ENCODE data around the gene LRRN4. TPM values are rescaled to one million over a fixed set of nuclear protein-coding genes. Genes with fewer than 3 reads are reported as not detected.

Gene LRRN4
- total and polyA plus RNA-seq, 2 of the 8 experiments (the other 6 are each of a cell fraction or from before 2014, with no cell fraction given), result 0.21 to 0.89 TPM

GRCh38 chr20:6029538-6029937 lies 24.3 kb downstream of the LRRN4 start:
- Histone ChIP-seq H3K4me3 (ENCODE audit: extremely low read depth in 1 of 4, insufficient read depth in 2 of 4, low read depth in 3 of 4, low read length in 4 of 4) (no peak overlapping the region), H3K4ac (replicated peaks; ENCODE audit: insufficient read length, low read depth, low read length) (no peak overlapping the region), H2BK20ac (ENCODE audit: low read length) (no peak overlapping the region), H3K36me3 (ENCODE audit: control insufficient read depth in 2 of 4, insufficient read depth in 4 of 4, low read length in 3 of 4) (peaks cover 3 to 24% (median 12%) of the 10 kb centered on the region in 4 experiments; a peak in 7 of 8 replicates), H3K9ac (replicated peaks in 1 of 4; ENCODE audit: extremely low read depth in 1 of 4, low read depth in 3 of 4, low read length in 3 of 4) (no peak overlapping the region), H3K4me2 (ENCODE audit: insufficient read depth in 1 of 2, low read depth in 2 of 2, low read length in 2 of 2) (no peak overlapping the region), H3K23me2 (ENCODE audit: low read depth, low read length) (no peaks in the 10 kb centered on the region), H3K23ac (ENCODE audit: insufficient read length) (no peak overlapping the region), H3K79me1 (ENCODE audit: low read depth, low read length) (no peaks in the 10 kb centered on the region), H3K4me1 (replicated peaks in 1 of 4; ENCODE audit: control insufficient read depth in 3 of 4, insufficient read depth in 4 of 4, low read length in 3 of 4) (no peaks in the 10 kb centered on the region), H4K5ac (ENCODE audit: insufficient read length, low read depth, low read length) (no peak overlapping the region), H3K18ac (ENCODE audit: extremely low read depth, low read length) (no peak overlapping the region), H2BK12ac (ENCODE audit: low read depth, low read length) (no peak overlapping the region), H2BK5ac (ENCODE audit: low read depth, low read length) (no peak overlapping the region), H2AK5ac (ENCODE audit: low read depth, low read length) (no peak overlapping the region), H3K9me3 (ENCODE audit: insufficient read depth in 2 of 2, low read depth in 1 of 2, low read length in 1 of 2) (peaks cover 0 to 6% of the 10 kb centered on the region in 2 experiments; a peak in 1 of 4 replicates), H4K91ac (replicated peaks; ENCODE audit: insufficient read length, low read length) (no peak overlapping the region), H2BK15ac (ENCODE audit: low read length) (no peak overlapping the region), H3K27ac (ENCODE audit: low read depth, low read length) (no peak overlapping the region), H3K14ac (ENCODE audit: insufficient read length) (no peak overlapping the region), H3K79me2 (ENCODE audit: control insufficient read depth in 1 of 2, insufficient read depth in 2 of 2, low read length in 2 of 2) (no peaks in the 10 kb centered on the region; a peak in 1 of 4 replicates), H4K20me1 (replicated peaks in 1 of 2; ENCODE audit: control insufficient read depth in 1 of 2, insufficient read depth in 2 of 2, low read length in 2 of 2) (peaks cover 0 to 4% of the 10 kb centered on the region in 2 experiments), H4K8ac (ENCODE audit: extremely low read depth, insufficient read depth, low read length) (no peak overlapping the region), H3K27me3 (replicated peaks in 1 of 4; ENCODE audit: control insufficient read depth in 3 of 4, extremely low read depth in 1 of 4, insufficient read depth in 3 of 4, low read length in 3 of 4) (no peaks in the 10 kb centered on the region), H2BK120ac (replicated peaks; ENCODE audit: low read depth, low read length) (no peak overlapping the region), H3K56ac (replicated peaks; ENCODE audit: insufficient read length, low read depth, low read length) (no peak overlapping the region), H2AFZ (ENCODE audit: low read length) (no peak overlapping the region)
- DNase-seq (ENCODE audit: low read depth in 1 of 2, low spot score in 2 of 2) (no peak), FAIRE-seq (no peak)
- 95% methylated on average over 6 of the region's 6 CpGs; no CpG with 5 or more reads in 1 of the 2 experiments for WGBS, 2 experiments (ENCODE audit: extremely low coverage in 1 of 2, insufficient coverage in 1 of 2, insufficient read length in 1 of 2, insufficient replicate concordance in 2 of 2, low coverage in 1 of 2, low lambda C conversion rate in 2 of 2, missing lambda C conversion rate in 1 of 2)
- ChIA-PET CTCF (ENCODE audit: partially characterized antibody) (interaction anchor here (1.7 to 2.1 kb wide), 2 partner anchors 45 to 500 kb away, joined by 7 to 8 read pairs; no protein-coding TSS in a partner anchor), POLR2A (ENCODE audit: partially characterized antibody) (no interaction called here)
- TF ChIP-seq EP300 (IDR thresholded peaks at IDR 0.05; ENCODE audit: borderline replicate concordance in 1 of 2, low read depth in 2 of 2, low read length in 2 of 2), result no peak
- TF ChIP-seq MAX (IDR thresholded peaks at IDR 0.05), result no peak
- TF ChIP-seq RFX5 (IDR thresholded peaks at IDR 0.05; ENCODE audit: borderline replicate concordance, low read depth, low read length), result no peak
- TF ChIP-seq ASH2L (IDR thresholded peaks at IDR 0.05; ENCODE audit: low read length), result no peak
- TF ChIP-seq ATF3 (IDR thresholded peaks at IDR 0.05; ENCODE audit: insufficient read depth, low read depth, low read length), result no peak
- no peak for TF ChIP-seq E2F6 (IDR thresholded peaks at IDR 0.05)
- no peak for TF ChIP-seq CHD2 (IDR thresholded peaks at IDR 0.05; ENCODE audit: low read length)
- TF ChIP-seq CTCF (IDR thresholded peaks at IDR 0.05; ENCODE audit: control extremely low read depth in 1 of 3, insufficient read depth in 1 of 3, low read depth in 1 of 3, low read length in 3 of 3), result no peak
- TF ChIP-seq JUN (IDR thresholded peaks at IDR 0.05; ENCODE audit: low read depth, low read length), result no peak
- no peak for TF ChIP-seq TCF12 (IDR thresholded peaks at IDR 0.05; ENCODE audit: low read depth, low read length)

Data from H1 (cell line).